ENCODE results near the gene CCDC198. TPM values are rescaled to one million over a fixed set of nuclear protein-coding genes. Genes with fewer than 3 reads are reported as not detected.

Gene CCDC198
- total RNA-seq, 1 donor from 2014 or later: 5.8 TPM

GRCh38 chr14:57486767-57487379, 6.8 kb downstream of the CCDC198 start:
- no peaks in the 10 kb centered on the region for H3K36me3 ChIP-seq (ENCODE audit: insufficient read depth, low read length)
- no peak overlapping the region for H3K4me2 ChIP-seq (ENCODE audit: low read length)
- peaks cover 6% of the 10 kb centered on the region for H3K4me1 ChIP-seq (ENCODE audit: insufficient read depth, low read length)
- DNase-seq (ENCODE audit: low read depth) (peak; percentile 41), FAIRE-seq (peak; percentile 34)
- H3K36me3 Mint-ChIP-seq (ENCODE audit: low read depth, unreplicated experiment): no peaks in the 10 kb centered on the region
- H3K4me3 ChIP-seq (ENCODE audit: insufficient read depth, low read depth, low read length): no peak overlapping the region
- H3K4me3 Mint-ChIP-seq (ENCODE audit: unreplicated experiment): no peak overlapping the region
- H4K20me1 ChIP-seq (ENCODE audit: insufficient read depth, low read length): no peaks in the 10 kb centered on the region
- H3K27me3 Mint-ChIP-seq (ENCODE audit: low read depth, unreplicated experiment): no peaks in the 10 kb centered on the region
- no peaks in the 10 kb centered on the region for H3K9me3 Mint-ChIP-seq (ENCODE audit: unreplicated experiment)
- H3K9me3 ChIP-seq (ENCODE audit: insufficient read depth, low read depth, low read length): no peaks in the 10 kb centered on the region
- H3K27me3 ChIP-seq (ENCODE audit: insufficient read depth, low read length): peaks cover 2% of the 10 kb centered on the region
- H3K27ac ChIP-seq (ENCODE audit: low read depth, low read length): no peak overlapping the region
- H2AFZ ChIP-seq (ENCODE audit: low read depth, low read length): no peak overlapping the region
- H3K4me1 Mint-ChIP-seq (ENCODE audit: low read depth, unreplicated experiment): peaks cover 6% of the 10 kb centered on the region
- TF ChIP-seq CTCF (IDR thresholded peaks at IDR 0.05; ENCODE audit: insufficient read depth, low read depth, low read length) (peak; percentile 71), EZH2 (IDR thresholded peaks at IDR 0.05; ENCODE audit: insufficient read depth, low read length) (no peak)
- H3K27ac Mint-ChIP-seq (ENCODE audit: unreplicated experiment): no peak overlapping the region
- H3K79me2 ChIP-seq (ENCODE audit: insufficient read depth, low read length): no peaks in the 10 kb centered on the region
- no peak overlapping the region for H3K9ac ChIP-seq (ENCODE audit: low read length)

- no peak overlapping the region for H3K27ac Mint-ChIP-seq (ENCODE audit: unreplicated experiment)
- no peak overlapping the region for H3K4me3 Mint-ChIP-seq (ENCODE audit: unreplicated experiment)
- H3K27me3 Mint-ChIP-seq (ENCODE audit: low read depth, unreplicated experiment): no peaks in the 10 kb centered on the region
- Histone ChIP-seq H3K79me2 (ENCODE audit: insufficient read depth, low read length) (no peaks in the 10 kb centered on the region), H3K27ac (ENCODE audit: low read depth, low read length) (no peak overlapping the region), H3K4me2 (ENCODE audit: low read length) (no peak overlapping the region), H3K9me3 (ENCODE audit: insufficient read depth, low read depth, low read length) (no peaks in the 10 kb centered on the region), H2AFZ (ENCODE audit: low read depth, low read length) (no peak overlapping the region), H4K20me1 (ENCODE audit: insufficient read depth, low read length) (no peaks in the 10 kb centered on the region), H3K4me1 (ENCODE audit: insufficient read depth, low read length) (peaks cover 6% of the 10 kb centered on the region), H3K9ac (ENCODE audit: low read length) (no peak overlapping the region), H3K36me3 (ENCODE audit: insufficient read depth, low read length) (no peaks in the 10 kb centered on the region), H3K4me3 (ENCODE audit: insufficient read depth, low read depth, low read length) (no peak overlapping the region), H3K27me3 (ENCODE audit: insufficient read depth, low read length) (peaks cover 2% of the 10 kb centered on the region)
- H3K9me3 Mint-ChIP-seq (ENCODE audit: unreplicated experiment): no peaks in the 10 kb centered on the region
- H3K36me3 Mint-ChIP-seq (ENCODE audit: low read depth, unreplicated experiment): no peaks in the 10 kb centered on the region
- DNase-seq (ENCODE audit: low read depth): no peak
- no peak for TF ChIP-seq EZH2 (IDR thresholded peaks at IDR 0.05; ENCODE audit: insufficient read depth, low read length)
- TF ChIP-seq CTCF (IDR thresholded peaks at IDR 0.05; ENCODE audit: insufficient read depth, low read depth, low read length): no peak
- FAIRE-seq: no peak
- H3K4me1 Mint-ChIP-seq (ENCODE audit: low read depth, unreplicated experiment): peaks cover 3% of the 10 kb centered on the region
These were observed 8.0 kb downstream of the CCDC198 start for GRCh38 chr14:57485635-57486034.

- Histone ChIP-seq H3K27ac (ENCODE audit: low read depth, low read length) (no peak overlapping the region), H2AFZ (ENCODE audit: low read depth, low read length) (no peak overlapping the region), H3K4me1 (ENCODE audit: insufficient read depth, low read length) (peaks cover 4% of the 10 kb centered on the region), H4K20me1 (ENCODE audit: insufficient read depth, low read length) (no peaks in the 10 kb centered on the region), H3K27me3 (ENCODE audit: insufficient read depth, low read length) (peaks cover 2% of the 10 kb centered on the region), H3K9me3 (ENCODE audit: insufficient read depth, low read depth, low read length) (no peaks in the 10 kb centered on the region), H3K9ac (ENCODE audit: low read length) (no peak overlapping the region), H3K4me3 (ENCODE audit: insufficient read depth, low read depth, low read length) (no peak overlapping the region), H3K4me2 (ENCODE audit: low read length) (no peak overlapping the region), H3K79me2 (ENCODE audit: insufficient read depth, low read length) (no peaks in the 10 kb centered on the region), H3K36me3 (ENCODE audit: insufficient read depth, low read length) (no peaks in the 10 kb centered on the region)
- no peaks in the 10 kb centered on the region for H3K27me3 Mint-ChIP-seq (ENCODE audit: low read depth, unreplicated experiment)
- peaks cover 5% of the 10 kb centered on the region for H3K4me1 Mint-ChIP-seq (ENCODE audit: low read depth, unreplicated experiment)
- no peak for FAIRE-seq
- no peak for DNase-seq (ENCODE audit: low read depth)
- H3K36me3 Mint-ChIP-seq (ENCODE audit: low read depth, unreplicated experiment): no peaks in the 10 kb centered on the region
- H3K4me3 Mint-ChIP-seq (ENCODE audit: unreplicated experiment): no peak overlapping the region
- H3K9me3 Mint-ChIP-seq (ENCODE audit: unreplicated experiment): no peaks in the 10 kb centered on the region
- no peak for TF ChIP-seq EZH2 (IDR thresholded peaks at IDR 0.05; ENCODE audit: insufficient read depth, low read length)
- no peak for TF ChIP-seq CTCF (IDR thresholded peaks at IDR 0.05; ENCODE audit: insufficient read depth, low read depth, low read length)
- H3K27ac Mint-ChIP-seq (ENCODE audit: unreplicated experiment): no peak overlapping the region
These were observed 11.5 kb downstream of the CCDC198 start for GRCh38 chr14:57482120-57482519.

Measured in astrocyte (in vitro differentiated cells and primary cell).